Endodermal cell (in vitro differentiated cells): ENCODE results near the gene UNC13B. TPM values are rescaled to one million over a fixed set of nuclear protein-coding genes. Genes with fewer than 3 reads are reported as not detected.

Experiments
- DNase-seq: peaks from one replicate; pipeline ENCODE4 v3.0.0-alpha.2; 2017
- H3K27ac ChIP-seq: 2 replicates; pipeline ENCODE4 v1.5.1; 2013; ENCODE audit warnings: mild to moderate bottlenecking, low read depth, low read length, moderate library complexity
- H3K27me3 ChIP-seq: 2 replicates; pipeline ENCODE4 v1.6.1; 2013; ENCODE audit warnings: mild to moderate bottlenecking, low read length, moderate library complexity; ENCODE audit not compliant: insufficient read depth, control insufficient read depth, poor library complexity, severe bottlenecking
- H3K36me3 ChIP-seq: 2 replicates; pipeline ENCODE4 v1.7.0; 2013; ENCODE audit warnings: mild to moderate bottlenecking, low read length, moderate library complexity; ENCODE audit not compliant: control insufficient read depth, insufficient read depth
- H3K4me1 ChIP-seq: one replicate; pipeline ENCODE4 v1.7.0; 2013; ENCODE audit warnings: low read length; ENCODE audit not compliant: control insufficient read depth, insufficient read depth
- H3K4me3 ChIP-seq: 2 replicates; pipeline ENCODE4 v1.5.1; 2013; ENCODE audit warnings: mild to moderate bottlenecking, low read length, moderate library complexity
- H3K9ac ChIP-seq: 2 replicates; pipeline ENCODE4 v1.6.1; 2013; ENCODE audit warnings: mild to moderate bottlenecking, low read length, moderate library complexity; ENCODE audit not compliant: poor library complexity, severe bottlenecking; ENCODE audit errors: extremely low read depth
- H3K9me3 ChIP-seq: 2 replicates; pipeline ENCODE4 v1.6.1; 2013; ENCODE audit warnings: mild to moderate bottlenecking, low read length, moderate library complexity; ENCODE audit not compliant: control insufficient read depth
- H3K27ac Mint-ChIP-seq: 2 replicates; pipeline ENCODE4 v1.8.0; 2020; ENCODE audit warnings: mixed read lengths
- H3K27me3 Mint-ChIP-seq: 2 replicates; pipeline ENCODE4 v1.8.0; 2021; ENCODE audit warnings: mild to moderate bottlenecking, mixed read lengths; ENCODE audit not compliant: insufficient read depth
- H3K36me3 Mint-ChIP-seq: 2 replicates; pipeline ENCODE4 v1.8.0; 2020; ENCODE audit warnings: low read depth, mixed read lengths
- H3K4me1 Mint-ChIP-seq: 2 replicates; pipeline ENCODE4 v1.8.0; 2020; ENCODE audit warnings: mixed read lengths
- H3K4me3 Mint-ChIP-seq: 2 replicates; pipeline ENCODE4 v1.8.0; 2020; ENCODE audit warnings: mild to moderate bottlenecking, moderate library complexity, mixed read lengths
- H3K9me3 Mint-ChIP-seq: 2 replicates; pipeline ENCODE4 v1.8.0; 2020; ENCODE audit warnings: mild to moderate bottlenecking, mixed read lengths
- CTCF ChIP-seq: fragments of 200-600 bp; sonication (generic); conservative IDR thresholded peaks from 2 replicates; pipeline ENCODE4 v1.5.0; 2021; ENCODE audit warnings: antibody characterized with exemption, mild to moderate bottlenecking
- WGBS, 2 experiments: methylation state at CpG; one replicate each; pipeline versions ENCODE4 v1.1.5 to v1.1.7; 2013; ENCODE audit warnings: missing lambda C conversion rate in 2 of 2, mixed read lengths in 1 of 2; ENCODE audit not compliant: insufficient coverage in 1 of 2, insufficient read length in 1 of 2; 5-methylcytosine and 5-hydroxymethylcytosine counted together
- total RNA-seq, 2 donors: library from RNA; stranded (reverse); fragmentation: NEBNext Ultra II Directional in 1 of 2; extraction: Animal tissue kit (Norgen Biotek cat#: 25700) in 1 of 2; gene quantifications; 2 replicates in 1 of 2; 3 replicates in 1 of 2; pipeline ENCODE4 v1.2.1, GENCODE V29; 2021

Gene UNC13B
- total RNA-seq, 2 donors from 2014 or later, result 53.9 to 57.2 TPM

- no peaks in the 10 kb centered on the region for H3K9me3 ChIP-seq
- H3K4me1 ChIP-seq, result no peaks in the 10 kb centered on the region
- H3K4me3 ChIP-seq, result no peak overlapping the region
- DNase-seq, result no peak
- Mint-ChIP-seq H3K27me3 (no peaks in the 10 kb centered on the region), H3K36me3 (peaks cover 3% of the 10 kb centered on the region), H3K9me3 (no peaks in the 10 kb centered on the region), H3K4me1 (no peaks in the 10 kb centered on the region), H3K27ac (no peak overlapping the region), H3K4me3 (no peak overlapping the region)
- H3K27ac ChIP-seq, result no peak overlapping the region
- WGBS, 2 experiments, result 100% methylated on average over 1 of the region's 1 CpG; no CpG with 5 or more reads in 1 of the 2 experiments
- no peaks in the 10 kb centered on the region for H3K27me3 ChIP-seq
- TF ChIP-seq CTCF, result no peak
- no peak overlapping the region for H3K9ac ChIP-seq
- H3K36me3 ChIP-seq, result no peaks in the 10 kb centered on the region
These were observed 124.6 kb downstream of the UNC13B start for GRCh38 chr9:35286381-35286780.

GRCh38 chr9:35287987-35288632 is 126.3 kb downstream of the UNC13B start:
- Histone ChIP-seq H3K9me3 (no peaks in the 10 kb centered on the region), H3K4me1 (peaks cover 3% of the 10 kb centered on the region), H3K4me3 (no peak overlapping the region), H3K36me3 (no peaks in the 10 kb centered on the region), H3K9ac (no peak overlapping the region), H3K27me3 (no peaks in the 10 kb centered on the region), H3K27ac (no peak overlapping the region)
- TF ChIP-seq CTCF, result no peak
- no peak overlapping the region for H3K27ac Mint-ChIP-seq
- no peaks in the 10 kb centered on the region for H3K27me3 Mint-ChIP-seq
- H3K4me1 Mint-ChIP-seq, result peaks cover 5% of the 10 kb centered on the region
- 92 to 100% methylated on average over 3 of the region's 3 CpGs for whole genome bisulfite sequencing, 2 experiments
- H3K36me3 Mint-ChIP-seq, result peaks cover 3% of the 10 kb centered on the region
- no peak overlapping the region for H3K4me3 Mint-ChIP-seq
- H3K9me3 Mint-ChIP-seq, result no peaks in the 10 kb centered on the region
- no peak for DNase-seq

DNA sequence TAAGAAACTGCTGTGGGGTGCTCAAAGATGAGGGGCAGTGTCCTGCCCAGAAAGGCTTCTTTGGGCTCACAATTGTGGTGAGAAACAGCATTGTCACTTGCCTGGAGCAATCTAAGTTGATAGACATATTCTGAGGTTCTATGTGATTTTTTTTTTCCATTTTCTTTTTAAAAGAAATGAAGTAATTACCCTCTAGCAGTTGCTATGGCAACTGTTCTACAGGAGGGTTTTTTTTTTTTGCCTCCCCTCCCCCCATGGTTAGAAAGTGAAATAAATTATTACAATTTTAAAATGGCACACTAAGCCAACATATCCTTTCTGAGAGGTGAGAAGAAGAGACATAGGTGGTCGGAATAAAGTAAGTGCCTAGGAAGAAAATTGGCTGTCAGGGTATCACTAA is 127.0 kb downstream of the UNC13B start:
- H3K4me1 Mint-ChIP-seq, result peaks cover 12% of the 10 kb centered on the region
- no peak overlapping the region for H3K4me3 Mint-ChIP-seq
- no peak for DNase-seq
- Histone ChIP-seq H3K4me1 (peaks cover 3% of the 10 kb centered on the region), H3K27me3 (no peaks in the 10 kb centered on the region), H3K4me3 (no peak overlapping the region), H3K36me3 (no peaks in the 10 kb centered on the region), H3K9ac (no peak overlapping the region), H3K9me3 (no peaks in the 10 kb centered on the region), H3K27ac (no peak overlapping the region)
- no peak for TF ChIP-seq CTCF
- H3K27ac Mint-ChIP-seq, result no peak overlapping the region
- H3K36me3 Mint-ChIP-seq, result peaks cover 3% of the 10 kb centered on the region
- WGBS, 2 experiments, result 89 to 100% methylated on average over 1 of the region's 1 CpG
- H3K27me3 Mint-ChIP-seq, result no peaks in the 10 kb centered on the region
- no peaks in the 10 kb centered on the region for H3K9me3 Mint-ChIP-seq
